ENCODE results near the gene IRAK3. TPM values are rescaled to one million over a fixed set of nuclear protein-coding genes. Genes with fewer than 3 reads are reported as not detected.

Gene IRAK3
- total RNA-seq, 4 donors from 2014 or later: 5.6 to 13.8 (median 6.7) TPM

GRCh38 chr12:66242311-66242710, 53.3 kb downstream of the IRAK3 start:
- TF ChIP-seq EP300 (IDR thresholded peaks at IDR 0.05; ENCODE audit: low read depth): no peak
- TF ChIP-seq POLR2AphosphoS5 (IDR thresholded peaks at IDR 0.05): no peak
- no peak for TF ChIP-seq CTCF (IDR thresholded peaks at IDR 0.05)
- TF ChIP-seq POLR2A (IDR thresholded peaks at IDR 0.05): no peak
- no peak overlapping the region for H3K27ac ChIP-seq

GRCh38 chr12:66243911-66244310, 54.9 kb downstream of the IRAK3 start:
- 94 to 100% methylated on average over 1 to 2 of the region's 2 CpGs for WGBS, 2 donors (ENCODE audit: low coverage in 1 of 2)
- no peak overlapping the region for H3K4me3 ChIP-seq
- no peak for DNase-seq
- in situ Hi-C loops (cut with MboI; ENCODE audit: low pct_ligation_motif_present in 1 of 4, low pct_unique_long_range_greater_than_20kb in 1 of 4, low sequenced_read_pairs in 3 of 4): no loop called here
- no peak overlapping the region for H3K27ac ChIP-seq
- H3K36me3 ChIP-seq: no peaks in the 10 kb centered on the region
- H3K9me3 ChIP-seq: no peaks in the 10 kb centered on the region
- no peaks in the 10 kb centered on the region for H3K4me1 ChIP-seq
- intact Hi-C loops (cut with DNase I; ENCODE audit: low total_unique reads): no loop called here
- no peaks in the 10 kb centered on the region for H3K27me3 ChIP-seq
- TF ChIP-seq POLR2AphosphoS5 (IDR thresholded peaks at IDR 0.05) (no peak), POLR2A (IDR thresholded peaks at IDR 0.05) (no peak), EP300 (IDR thresholded peaks at IDR 0.05; ENCODE audit: low read depth) (no peak), CTCF (IDR thresholded peaks at IDR 0.05) (no peak)

More at GRCh38 chr12:66242311-66242710, 53.3 kb downstream of the IRAK3 start:
- in situ Hi-C loops (cut with MboI; ENCODE audit: low pct_ligation_motif_present in 1 of 4, low pct_unique_long_range_greater_than_20kb in 1 of 4, low sequenced_read_pairs in 3 of 4) (no loop called here), intact Hi-C loops (cut with DNase I; ENCODE audit: low total_unique reads) (no loop called here)
- WGBS, 2 donors (ENCODE audit: low coverage in 1 of 2): 80 to 82% methylated on average over 2 of the region's 2 CpGs
- H3K36me3 ChIP-seq: no peaks in the 10 kb centered on the region
- DNase-seq: no peak
- H3K9me3 ChIP-seq: no peaks in the 10 kb centered on the region
- H3K27me3 ChIP-seq: no peaks in the 10 kb centered on the region
- H3K4me3 ChIP-seq: no peak overlapping the region
- no peaks in the 10 kb centered on the region for H3K4me1 ChIP-seq

- 91 to 100% methylated on average over 1 of the region's 1 CpG for WGBS, 2 donors (ENCODE audit: low coverage in 1 of 2)
- no peak for DNase-seq
- no peaks in the 10 kb centered on the region for H3K9me3 ChIP-seq
- TF ChIP-seq EP300 (IDR thresholded peaks at IDR 0.05; ENCODE audit: low read depth) (no peak), POLR2A (IDR thresholded peaks at IDR 0.05) (no peak), CTCF (IDR thresholded peaks at IDR 0.05) (no peak), POLR2AphosphoS5 (IDR thresholded peaks at IDR 0.05) (no peak)
- H3K4me3 ChIP-seq: no peak overlapping the region
- no peaks in the 10 kb centered on the region for H3K4me1 ChIP-seq
- intact Hi-C loops (cut with DNase I; ENCODE audit: low total_unique reads) (no loop called here), in situ Hi-C loops (cut with MboI; ENCODE audit: low pct_ligation_motif_present in 1 of 4, low pct_unique_long_range_greater_than_20kb in 1 of 4, low sequenced_read_pairs in 3 of 4) (no loop called here)
- no peaks in the 10 kb centered on the region for H3K27me3 ChIP-seq
- H3K36me3 ChIP-seq: no peaks in the 10 kb centered on the region
- no peak overlapping the region for H3K27ac ChIP-seq
Measured at GRCh38 chr12:66244446-66244845, 55.4 kb downstream of the IRAK3 start.

- intact Hi-C loops (cut with DNase I; ENCODE audit: low total_unique reads): no loop called here
- DNase-seq: no peak
- Histone ChIP-seq H3K9me3 (no peaks in the 10 kb centered on the region), H3K4me1 (no peaks in the 10 kb centered on the region), H3K36me3 (no peaks in the 10 kb centered on the region), H3K4me3 (no peak overlapping the region), H3K27me3 (no peaks in the 10 kb centered on the region), H3K27ac (no peak overlapping the region)
- in situ Hi-C loops (cut with MboI; ENCODE audit: low pct_ligation_motif_present in 1 of 4, low pct_unique_long_range_greater_than_20kb in 1 of 4, low sequenced_read_pairs in 3 of 4): no loop called here
- TF ChIP-seq POLR2A (IDR thresholded peaks at IDR 0.05): no peak
- TF ChIP-seq POLR2AphosphoS5 (IDR thresholded peaks at IDR 0.05): no peak
- no peak for TF ChIP-seq CTCF (IDR thresholded peaks at IDR 0.05)
- TF ChIP-seq EP300 (IDR thresholded peaks at IDR 0.05; ENCODE audit: low read depth): no peak
Measured at GRCh38 chr12:66247741-66248140, 58.7 kb downstream of the IRAK3 start.
